GM12872 (cell line): ENCODE measurements around the gene PLEKHG4.

Source experiments
- TF ChIP-seq, protein P1 (sequence below): IDR thresholded peaks from 3 replicates; pipeline ENCODE4 v1.5.1; 2011; ENCODE audit warnings: low read depth, mild to moderate bottlenecking, low read length, moderate library complexity; ENCODE audit not compliant: insufficient read depth

Gene PLEKHG4

DNA sequence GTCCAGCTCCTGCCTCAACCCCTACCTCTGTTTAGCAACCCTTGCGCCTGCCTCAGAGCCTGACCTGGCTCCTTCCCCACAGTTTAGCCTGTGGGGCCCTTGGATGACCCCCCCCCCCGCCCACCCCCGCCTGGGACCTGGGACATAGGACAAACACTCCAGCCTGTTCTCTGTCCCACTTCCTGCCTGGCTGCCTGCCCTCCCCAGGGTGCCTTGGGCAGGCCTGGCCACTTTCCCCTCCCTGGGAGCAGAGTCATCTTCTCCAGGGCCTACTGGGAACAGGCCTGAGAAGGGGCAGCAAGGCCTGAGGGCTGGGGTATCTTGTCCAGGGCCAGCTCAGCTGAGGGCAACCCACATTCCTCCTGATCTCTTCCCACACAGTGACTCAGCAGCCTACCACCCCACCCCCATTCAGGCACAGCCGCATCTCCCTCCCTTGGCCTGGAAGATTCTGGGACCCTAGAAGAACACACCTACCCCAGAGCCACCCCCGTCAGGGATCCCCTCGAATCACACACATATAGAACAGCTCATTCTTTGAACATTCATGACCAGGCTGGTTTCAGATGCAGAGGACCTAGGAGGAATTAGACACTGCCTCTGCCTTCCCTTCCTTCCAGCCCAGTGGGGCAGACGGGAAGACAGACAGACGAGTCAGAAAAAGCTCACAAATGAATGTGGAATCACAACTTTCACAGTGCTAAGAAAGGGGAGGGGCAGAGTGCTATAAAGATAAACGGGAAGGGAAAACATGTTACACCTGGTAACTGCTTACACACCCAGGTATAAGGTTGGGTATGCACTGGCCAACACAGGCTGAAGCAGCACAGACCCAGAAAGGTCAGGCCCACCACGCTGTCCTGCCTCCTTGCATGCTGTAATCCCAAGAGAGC is 38.1 kb upstream of the PLEKHG4 start:
- TF ChIP-seq, protein P1, sequence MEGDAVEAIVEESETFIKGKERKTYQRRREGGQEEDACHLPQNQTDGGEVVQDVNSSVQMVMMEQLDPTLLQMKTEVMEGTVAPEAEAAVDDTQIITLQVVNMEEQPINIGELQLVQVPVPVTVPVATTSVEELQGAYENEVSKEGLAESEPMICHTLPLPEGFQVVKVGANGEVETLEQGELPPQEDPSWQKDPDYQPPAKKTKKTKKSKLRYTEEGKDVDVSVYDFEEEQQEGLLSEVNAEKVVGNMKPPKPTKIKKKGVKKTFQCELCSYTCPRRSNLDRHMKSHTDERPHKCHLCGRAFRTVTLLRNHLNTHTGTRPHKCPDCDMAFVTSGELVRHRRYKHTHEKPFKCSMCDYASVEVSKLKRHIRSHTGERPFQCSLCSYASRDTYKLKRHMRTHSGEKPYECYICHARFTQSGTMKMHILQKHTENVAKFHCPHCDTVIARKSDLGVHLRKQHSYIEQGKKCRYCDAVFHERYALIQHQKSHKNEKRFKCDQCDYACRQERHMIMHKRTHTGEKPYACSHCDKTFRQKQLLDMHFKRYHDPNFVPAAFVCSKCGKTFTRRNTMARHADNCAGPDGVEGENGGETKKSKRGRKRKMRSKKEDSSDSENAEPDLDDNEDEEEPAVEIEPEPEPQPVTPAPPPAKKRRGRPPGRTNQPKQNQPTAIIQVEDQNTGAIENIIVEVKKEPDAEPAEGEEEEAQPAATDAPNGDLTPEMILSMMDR, result no peak

DNA sequence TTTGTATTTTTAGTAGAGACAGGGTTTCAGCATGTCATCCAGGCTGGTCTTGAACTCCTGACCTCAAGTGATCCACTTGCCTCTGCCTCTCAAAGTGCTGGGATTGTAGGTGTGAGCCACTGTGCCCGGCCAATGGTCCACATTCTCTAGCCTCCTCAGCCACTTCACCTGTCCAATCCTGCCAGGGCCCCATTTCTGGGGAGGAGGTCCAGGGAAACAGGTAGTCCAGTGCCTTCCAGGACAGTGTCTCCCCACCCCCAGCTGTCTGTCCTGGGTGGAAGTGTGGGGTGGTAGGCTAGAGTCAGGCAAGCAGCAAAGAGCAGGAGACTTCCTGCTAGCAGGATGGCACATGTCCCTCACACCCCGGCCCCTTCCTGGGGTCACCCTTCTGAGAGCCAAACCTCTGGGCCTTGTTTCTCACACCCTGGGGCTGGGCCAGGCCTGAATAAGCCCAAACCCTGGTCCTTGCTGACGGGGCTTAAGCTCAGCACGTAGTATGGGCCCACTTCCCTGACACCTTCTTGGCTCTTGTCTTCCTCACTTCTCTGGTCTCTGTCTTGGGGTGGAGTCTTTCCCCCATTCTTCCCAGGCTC is 37.1 kb upstream of the PLEKHG4 start:
- TF ChIP-seq, protein P1, result no peak

- TF ChIP-seq, protein P1, result no peak
These were observed 35.9 kb upstream of the PLEKHG4 start for GRCh38 chr16:67243481-67243880.

DNA sequence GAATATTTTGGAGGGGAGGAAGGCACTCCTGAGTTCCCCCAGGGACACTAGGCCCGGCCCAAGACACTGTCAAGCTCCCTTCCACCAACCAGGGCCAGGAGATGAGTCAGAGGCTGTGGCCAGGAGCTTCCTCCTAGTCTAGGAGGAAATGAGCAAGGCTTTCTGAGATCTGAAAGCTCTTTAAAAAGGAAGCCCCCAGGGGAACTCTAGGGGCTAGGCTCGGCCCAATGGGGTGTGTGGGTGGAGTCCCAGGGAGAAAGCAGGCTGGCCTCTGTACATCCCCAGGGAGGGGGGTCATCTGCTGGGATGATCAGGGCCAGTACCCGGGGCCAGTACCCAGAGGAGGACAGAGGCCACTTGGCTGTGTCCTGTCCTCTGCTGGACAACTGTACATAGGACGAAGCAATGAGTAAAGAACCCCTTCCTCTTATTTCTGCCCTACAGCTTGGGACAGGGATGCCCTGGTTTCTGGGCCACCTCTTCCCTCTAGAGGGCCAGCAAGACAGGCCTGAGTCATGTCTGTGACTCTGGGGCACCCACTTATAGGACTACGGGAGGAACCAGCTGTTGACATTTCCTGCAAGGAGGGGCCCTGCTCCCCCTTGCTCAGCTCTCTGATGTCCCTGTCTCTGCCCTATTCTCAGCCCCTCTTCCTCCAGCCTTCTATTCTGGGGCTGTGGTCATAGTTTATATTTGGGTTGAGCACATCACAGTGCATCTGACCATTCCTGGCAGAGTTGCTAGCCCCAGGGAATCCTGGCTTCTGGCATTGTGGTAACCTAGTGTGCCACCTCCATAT is 34.7 kb upstream of the PLEKHG4 start:
- TF ChIP-seq, protein P1, result peak; percentile 13; the same call in 1 of the 3 replicates

DNA sequence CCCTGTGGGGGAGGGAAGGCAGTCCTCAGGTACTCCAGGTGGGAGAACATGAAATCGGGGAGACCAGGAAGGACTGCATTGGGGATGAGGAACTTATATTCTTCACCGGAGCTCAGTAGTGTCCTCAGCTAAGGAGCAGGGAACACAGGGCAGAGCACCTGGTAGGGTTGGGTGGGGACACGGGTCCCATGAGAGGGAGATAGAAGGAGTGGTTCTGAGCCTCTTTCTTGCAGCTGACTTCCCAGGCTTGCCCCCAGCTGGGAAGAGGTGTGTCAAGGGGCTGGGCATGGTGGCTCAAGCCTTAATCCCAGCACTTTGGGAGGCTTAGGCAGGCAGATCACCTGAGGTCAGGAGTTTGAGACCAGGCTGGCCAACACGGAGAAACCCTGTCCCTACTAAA is 34.1 kb upstream of the PLEKHG4 start:
- TF ChIP-seq, protein P1, result no peak

GRCh38 chr16:67245674-67246080 is 33.7 kb upstream of the PLEKHG4 start:
- TF ChIP-seq, protein P1, result no peak
